HepG2 (cell line): Measurements from ENCODE around the gene C21orf58. TPM values are rescaled to one million over a fixed set of nuclear protein-coding genes. Genes with fewer than 3 reads are reported as not detected.

Experiments used
- ATAC-seq: fragments of 200-7000 bp; cut with Tn5 transposase; 3 replicates; pipeline ENCODE4 v1.9.1; 2020; ENCODE audit warnings: mild to moderate bottlenecking, moderate library complexity
- BruUV-seq: library from RNA; stranded (reverse); fragments of 400-500 nt; replicated peaks from 2 replicates; lab custom pipeline; 2021; lab: Mats Ljungman, UMichigan
- CTCF ChIA-PET: fragments of 300-600 bp; formaldehyde crosslinking; extraction: SDS; loops from one replicate; lab custom pipeline; 2021; ENCODE audit warnings: low total read pairs, inconsistent platforms, low intra/inter-chr PET ratio; lab: Yijun Ruan, JAX
- POLR2A ChIA-PET: fragments of 350-600 bp; sonication (Branson Sonifier 250); formaldehyde crosslinking; loops from one replicate; lab custom pipeline; 2020; ENCODE audit warnings: antibody characterized with exemption, inconsistent platforms; lab: Yijun Ruan, JAX
- DNase-seq: peaks from one replicate; pipeline ENCODE4 v3.0.0-alpha.2; 2015; ENCODE audit warnings: low spot score
- FAIRE-seq: peaks from 3 replicates; lab custom pipeline; 2011; peaks lifted over from hg19 to GRCh38; lab: Jason Lieb, UNC
- H2AFZ ChIP-seq: one replicate; pipeline ENCODE4 v1.6.1; 2011; ENCODE audit warnings: low read length, inconsistent platforms
- H3K27ac ChIP-seq: fragments of 300-600 bp; 3 replicates; pipeline ENCODE4 v1.8.0; 2011; ENCODE audit warnings: mixed run types, mild to moderate bottlenecking, mixed read lengths, low read length, inconsistent platforms; ENCODE audit not compliant: insufficient read depth; ENCODE audit errors: extremely low read length
- H3K27me3 ChIP-seq, 2 experiments: fragments of 200-600 bp in 1 of 2; 2 replicates in 1 of 2; 3 replicates in 1 of 2; pipeline versions ENCODE4 v1.6.0 to v1.8.0; 2011; ENCODE audit warnings: low read length in 2 of 2, mild to moderate bottlenecking in 2 of 2, moderate library complexity in 2 of 2, inconsistent platforms in 1 of 2; ENCODE audit not compliant: insufficient read depth in 2 of 2, control insufficient read depth in 1 of 2
- H3K36me3 ChIP-seq, 2 experiments: fragments of 200-600 bp in 1 of 2; replicated peaks in 1 of 2; 2 replicates in 1 of 2; 3 replicates in 1 of 2; pipeline versions ENCODE4 v1.5.1 to v1.8.0; 2011; ENCODE audit warnings: low read length in 2 of 2, inconsistent platforms in 1 of 2; ENCODE audit not compliant: insufficient read depth in 2 of 2, control insufficient read depth in 1 of 2
- H3K4me1 ChIP-seq: 2 replicates; pipeline ENCODE4 v1.5.1; 2012; ENCODE audit warnings: low read length, inconsistent platforms; ENCODE audit not compliant: insufficient read depth
- H3K4me2 ChIP-seq: 2 replicates; pipeline ENCODE4 v1.6.0; 2011; ENCODE audit warnings: low read depth, low read length, inconsistent platforms
- H3K4me3 ChIP-seq, 3 experiments: fragments of 200-600 bp in 1 of 3; sonication (generic), shearing (Covaris generic) in 1 of 3; replicated peaks in 1 of 3; 2 replicates each; pipeline ENCODE4 v1.5.1; 2011 to 2016; ENCODE audit warnings: low read length in 3 of 3, inconsistent platforms in 2 of 3, low read depth in 2 of 3, mild to moderate bottlenecking in 2 of 3, control low read depth in 1 of 3, mixed read lengths in 1 of 3; ENCODE audit not compliant: insufficient read depth in 1 of 3
- H3K79me2 ChIP-seq: one replicate; pipeline ENCODE4 v1.6.1; 2011; ENCODE audit warnings: low read length, inconsistent platforms; ENCODE audit not compliant: insufficient read depth
- H3K9ac ChIP-seq: 2 replicates; pipeline ENCODE4 v1.6.0; 2011; ENCODE audit warnings: mild to moderate bottlenecking, low read depth, low read length, inconsistent platforms; ENCODE audit not compliant: insufficient read depth
- H3K9me3 ChIP-seq: 2 replicates; pipeline ENCODE4 v1.5.1; 2012; ENCODE audit warnings: mild to moderate bottlenecking, low read length
- H4K20me1 ChIP-seq: 2 replicates; pipeline ENCODE4 v1.6.0; 2011; ENCODE audit warnings: inconsistent platforms, mild to moderate bottlenecking, low read length, moderate library complexity; ENCODE audit not compliant: insufficient read depth
- E2F1 ChIP-seq: sonication (generic); formaldehyde crosslinking; IDR thresholded peaks from 2 replicates; pipeline ENCODE4 v1.5.0; 2020; ENCODE audit warnings: missing genetic modification reagents
- HES4 ChIP-seq: sonication (generic); formaldehyde crosslinking; IDR thresholded peaks from 2 replicates; pipeline ENCODE4 v1.9.0; 2021; ENCODE audit warnings: mild to moderate bottlenecking, missing genetic modification reagents, borderline replicate concordance
- MXI1 ChIP-seq: IDR thresholded peaks from 3 replicates; pipeline ENCODE4 v1.6.1; 2012; ENCODE audit warnings: low read depth, low read length, inconsistent platforms, borderline replicate concordance
- SMAD3 ChIP-seq: sonication (generic); formaldehyde crosslinking; IDR thresholded peaks from 2 replicates; pipeline ENCODE4 v1.4.0; 2020; ENCODE audit warnings: missing genetic modification reagents
- TSC22D2 ChIP-seq: sonication (generic); formaldehyde crosslinking; IDR thresholded peaks from 2 replicates; pipeline ENCODE4 v1.5.1; 2020; ENCODE audit warnings: missing genetic modification reagents, mild to moderate bottlenecking, borderline replicate concordance
- ZNF256 ChIP-seq: sonication (generic); formaldehyde crosslinking; conservative IDR thresholded peaks from 2 replicates; pipeline ENCODE4 v1.4.0; 2020; ENCODE audit warnings: missing genetic modification reagents
- ZNF552 ChIP-seq: sonication (generic); formaldehyde crosslinking; IDR thresholded peaks from 2 replicates; pipeline ENCODE4 v1.9.0; 2022; ENCODE audit warnings: missing genetic modification reagents, mild to moderate bottlenecking, borderline replicate concordance
- ZNF644 ChIP-seq: IDR thresholded peaks from 2 replicates; pipeline ENCODE4 v1.6.1; 2016; ENCODE audit warnings: low read depth
- ZNF670 ChIP-seq: sonication (generic); formaldehyde crosslinking; IDR thresholded peaks from 2 replicates; pipeline ENCODE4 v1.8.0; 2022; ENCODE audit warnings: mild to moderate bottlenecking, missing genetic modification reagents, borderline replicate concordance
- ZNF749 ChIP-seq: sonication (generic); formaldehyde crosslinking; IDR thresholded peaks from 2 replicates; pipeline ENCODE4 v1.8.0; 2022; ENCODE audit warnings: mild to moderate bottlenecking, missing genetic modification reagents, moderate library complexity, borderline replicate concordance
- WGBS: methylation state at CpG from one replicate; pipeline ENCODE4 v1.1.6; 2017; ENCODE audit warnings: low lambda C conversion rate; 5-methylcytosine and 5-hydroxymethylcytosine counted together
- in situ Hi-C: cut with HindIII; loops from 2 replicates; pipeline ENCODE4 v1.10.0; 2017; ENCODE audit warnings: low pct_unique_long_range_greater_than_20kb; ENCODE audit not compliant: extremely low pct_ligation_motif_present
- intact Hi-C: fragments of 100-400 bp; cut with micrococcal nuclease; formaldehyde crosslinking; loops from one replicate; pipeline ENCODE4 v1.10.0; 2022; ENCODE audit not compliant: unreplicated experiment
- polyA plus RNA-seq, 8 experiments: library from polyadenylated mRNA; depleted of rRNA in 3 of 8; stranded (reverse) in 7 of 8; unstranded in 1 of 8; fragments of >200 nt; fragmentation: Illumina TruSeq in 4 of 8; extraction: Trizol in 4 of 8; gene quantifications; 2 replicates each; pipeline versions ENCODE4 v1.2.1 to v1.2.3, GENCODE V29; 2011 to 2016; ENCODE audit warnings: low read depth in 4 of 8, missing spikeins in 1 of 8, mixed read lengths in 1 of 8; ENCODE audit not compliant: insufficient read depth in 1 of 8
- total RNA-seq, 5 experiments: library from RNA; depleted of rRNA; stranded (reverse); fragments of >200 nt; fragmentation: Illumina TruSeq; extraction: Trizol; gene quantifications; 2 replicates each; pipeline ENCODE4 v1.2.3, GENCODE V29; 2016; ENCODE audit warnings: low read depth in 1 of 5
- TF ChIP-seq, protein P1 (sequence below), 2 experiments: sonication (generic) in 1 of 2; formaldehyde crosslinking in 1 of 2; IDR thresholded peaks; 2 replicates each; pipeline versions ENCODE4 v1.6.1 to v1.9.0; 2014 to 2022; ENCODE audit warnings: antibody characterized with exemption in 1 of 2, borderline replicate concordance in 1 of 2, inconsistent platforms in 1 of 2, low read depth in 1 of 2, missing genetic modification reagents in 1 of 2
- TF ChIP-seq, protein P2 (sequence below): sonication (generic); formaldehyde crosslinking; conservative IDR thresholded peaks from 2 replicates; pipeline ENCODE4 v1.4.0; 2020; ENCODE audit warnings: missing genetic modification reagents

The C21orf58 gene
- total and polyA plus RNA-seq, 2 of the 13 experiments (the other 11 are each of a cell fraction or from before 2014, with no cell fraction given), result 3.5 to 6.8 TPM

DNA sequence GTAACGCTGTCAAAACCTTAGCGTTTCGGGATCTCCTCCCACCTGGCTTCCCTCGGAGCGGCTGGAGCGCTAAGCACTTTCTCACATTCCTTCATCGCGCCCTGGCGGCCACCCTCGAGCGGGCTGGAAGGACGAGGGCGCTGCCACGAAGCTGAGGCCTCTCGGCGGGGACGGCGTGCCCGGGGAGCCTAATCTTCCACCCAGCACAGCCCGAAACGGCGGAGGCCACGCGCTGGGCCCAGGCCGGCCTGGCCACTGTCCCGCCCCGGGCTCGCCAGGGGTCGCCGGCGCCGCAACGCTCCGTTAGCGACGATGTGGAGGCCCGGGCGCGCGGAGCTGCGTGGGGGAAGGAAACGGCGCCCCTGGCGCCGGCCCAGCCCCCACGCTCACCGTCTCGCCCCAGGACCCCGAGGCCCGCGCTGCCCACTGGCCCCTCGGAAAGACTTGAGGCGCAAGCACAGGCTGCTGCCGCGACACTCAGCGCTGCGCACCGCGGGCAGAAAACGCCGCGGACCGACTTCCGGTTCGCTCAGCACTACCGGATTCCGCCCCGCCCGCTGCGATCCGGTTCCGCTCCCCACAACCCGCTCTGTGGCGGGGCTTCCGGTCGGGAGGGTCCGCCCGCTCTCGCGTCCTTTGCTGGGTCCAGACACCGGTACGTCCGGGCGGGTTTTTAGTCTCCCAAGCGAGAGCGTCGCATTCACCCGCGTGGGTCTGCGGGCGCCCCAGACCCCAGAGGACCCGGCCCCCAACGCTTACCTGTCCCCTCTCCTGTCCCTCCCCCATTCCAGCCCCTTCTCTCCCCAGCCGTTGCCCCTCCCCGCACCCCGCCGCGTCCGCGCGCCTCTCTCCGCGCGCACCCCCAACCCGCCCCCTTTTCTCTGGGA lies 37.7 kb downstream of the C21orf58 start, which contains the start of gene YBEY:
YBEY (plus strand) TSS at position 582 of the 887 bp plus-strand sequence. CDS start 572 bp downstream, outside the sequence.
- Histone ChIP-seq H3K4me2 (peak within 1 kb of the TSS; percentile 78), H3K27ac (peak within 1 kb of the TSS; percentile 95), H3K36me3 (peaks cover 0 to 13% of the 10 kb centered on the region in 2 experiments; a peak in 2 of 5 replicates), H3K4me3 (peak within 1 kb of the TSS; percentile 84 to 98 (median 89)), H2AFZ (peak within 1 kb of the TSS; percentile 49), H3K4me1 (peaks cover 63% of the 10 kb centered on the region), H3K9ac (peak within 1 kb of the TSS; percentile 92), H3K79me2 (peaks cover 42% of the 10 kb centered on the region), H3K9me3 (no peaks in the 10 kb centered on the region), H4K20me1 (peaks cover 7% of the 10 kb centered on the region; the same call in 1 of the 2 replicates), H3K27me3 (no peaks in the 10 kb centered on the region; a peak in 1 of 5 replicates)
- POLR2A ChIA-PET, result interaction anchor here (0.8 kb wide), 1 partner anchor 10 kb away, joined by 4 read pairs; no protein-coding TSS in a partner anchor
- peak; percentile 40 for FAIRE-seq
- in situ Hi-C loops (loop anchor here (5.0 to 10.0 kb wide), 2 partner anchors 36 to 311 kb away; partner anchors contain the start of genes C21orf58 and PCNT), intact Hi-C loops (loop anchor here (1.0 to 10.0 kb wide), 2 partner anchors 39 to 61 kb away; partner anchors contain the start of gene LSS)
- CTCF ChIA-PET, result interaction anchor here (1.5 kb wide), 1 partner anchor 138 kb away, joined by 3 read pairs; no protein-coding TSS in a partner anchor
- WGBS, result 2% methylated on average over 33 of the region's 105 CpGs
- no TSS peak for BruUV-seq
- peak; percentile 98 for ATAC-seq
- peak; percentile 82 for DNase-seq
- TF ChIP-seq, protein P1, sequence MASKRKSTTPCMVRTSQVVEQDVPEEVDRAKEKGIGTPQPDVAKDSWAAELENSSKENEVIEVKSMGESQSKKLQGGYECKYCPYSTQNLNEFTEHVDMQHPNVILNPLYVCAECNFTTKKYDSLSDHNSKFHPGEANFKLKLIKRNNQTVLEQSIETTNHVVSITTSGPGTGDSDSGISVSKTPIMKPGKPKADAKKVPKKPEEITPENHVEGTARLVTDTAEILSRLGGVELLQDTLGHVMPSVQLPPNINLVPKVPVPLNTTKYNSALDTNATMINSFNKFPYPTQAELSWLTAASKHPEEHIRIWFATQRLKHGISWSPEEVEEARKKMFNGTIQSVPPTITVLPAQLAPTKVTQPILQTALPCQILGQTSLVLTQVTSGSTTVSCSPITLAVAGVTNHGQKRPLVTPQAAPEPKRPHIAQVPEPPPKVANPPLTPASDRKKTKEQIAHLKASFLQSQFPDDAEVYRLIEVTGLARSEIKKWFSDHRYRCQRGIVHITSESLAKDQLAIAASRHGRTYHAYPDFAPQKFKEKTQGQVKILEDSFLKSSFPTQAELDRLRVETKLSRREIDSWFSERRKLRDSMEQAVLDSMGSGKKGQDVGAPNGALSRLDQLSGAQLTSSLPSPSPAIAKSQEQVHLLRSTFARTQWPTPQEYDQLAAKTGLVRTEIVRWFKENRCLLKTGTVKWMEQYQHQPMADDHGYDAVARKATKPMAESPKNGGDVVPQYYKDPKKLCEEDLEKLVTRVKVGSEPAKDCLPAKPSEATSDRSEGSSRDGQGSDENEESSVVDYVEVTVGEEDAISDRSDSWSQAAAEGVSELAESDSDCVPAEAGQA (IDR thresholded peaks at IDR 0.05; ENCODE audit: low read depth), result no peak
- TF ChIP-seq, protein P1 (CRISPR knock-in tag; IDR thresholded peaks at IDR 0.05; ENCODE audit: borderline replicate concordance), result 0 out of 2 replicates have a peak, but pooled peaks have one; percentile 34
- TF ChIP-seq HES4 (CRISPR knock-in tag) (peak; percentile 73), TSC22D2 (CRISPR knock-in tag) (no peak; the same call in none of the 2 replicates), ZNF670 (CRISPR knock-in tag) (0 out of 2 replicates have a peak, but pooled peaks have one; percentile 47), E2F1 (CRISPR knock-in tag) (peak; percentile 18; the same call in 1 of the 2 replicates), ZNF552 (CRISPR knock-in tag) (no peak), ZNF644 (CRISPR knock-in tag) (no peak), SMAD3 (CRISPR knock-in tag) (0 out of 2 replicates have a peak, but pooled peaks have one; percentile 46), ZNF256 (CRISPR knock-in tag) (0 out of 2 replicates have a peak, but pooled peaks have one; percentile 7), ZNF749 (CRISPR knock-in tag) (no peak), MXI1 (peak; percentile 72; the same call in 1 of the 3 replicates)
- TF ChIP-seq, protein P2, sequence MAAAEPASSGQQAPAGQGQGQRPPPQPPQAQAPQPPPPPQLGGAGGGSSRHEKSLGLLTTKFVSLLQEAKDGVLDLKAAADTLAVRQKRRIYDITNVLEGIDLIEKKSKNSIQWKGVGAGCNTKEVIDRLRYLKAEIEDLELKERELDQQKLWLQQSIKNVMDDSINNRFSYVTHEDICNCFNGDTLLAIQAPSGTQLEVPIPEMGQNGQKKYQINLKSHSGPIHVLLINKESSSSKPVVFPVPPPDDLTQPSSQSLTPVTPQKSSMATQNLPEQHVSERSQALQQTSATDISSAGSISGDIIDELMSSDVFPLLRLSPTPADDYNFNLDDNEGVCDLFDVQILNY (CRISPR knock-in tag), result peak; percentile 36; the same call in 1 of the 2 replicates
